IMR-90 (cell line): ENCODE measurements around the gene PMM2. TPM values are rescaled to one million over a fixed set of nuclear protein-coding genes. Genes with fewer than 3 reads are reported as not detected.
A peak's percentile ranks its signal among the peaks of the same experiment; 100 is the strongest.

Experiments
- ATAC-seq: fragments of 200-7000 bp; cut with Tn5 transposase; 2 replicates; pipeline ENCODE4 v1.9.1; 2020; ENCODE audit warnings: low read depth, mild to moderate bottlenecking, moderate library complexity
- BruUV-seq: library from RNA; stranded (reverse); fragments of 400-500 nt; replicated peaks from 2 replicates; lab custom pipeline; 2021; lab: Mats Ljungman, UMichigan
- CTCF ChIA-PET: fragments of 300-600 bp; formaldehyde crosslinking; extraction: SDS; loops from one replicate; lab custom pipeline; 2021; ENCODE audit warnings: antibody characterized with exemption; lab: Yijun Ruan, JAX
- POLR2A ChIA-PET: fragments of 300-600 bp; sonication (Branson Sonifier 250); formaldehyde crosslinking; loops from one replicate; lab custom pipeline; 2022; ENCODE audit warnings: antibody characterized with exemption; ENCODE audit not compliant: unreplicated experiment; lab: Charles Lee
- DNase-seq: peaks from one replicate; pipeline ENCODE4 v3.0.0; 2013
- H2AFZ ChIP-seq: replicated peaks from 2 replicates; pipeline ENCODE3; 2013; ENCODE audit warnings: low read length, mild to moderate bottlenecking; ENCODE audit not compliant: poor library complexity
- H2AK5ac ChIP-seq: 2 replicates; pipeline ENCODE4 v1.6.1; 2013; ENCODE audit warnings: low read depth, low read length, inconsistent platforms
- H2AK9ac ChIP-seq: replicated peaks from 2 replicates; pipeline ENCODE3; 2013; ENCODE audit warnings: mild to moderate bottlenecking, low read depth, low read length, moderate library complexity; ENCODE audit not compliant: poor library complexity
- H2BK120ac ChIP-seq: 2 replicates; pipeline ENCODE4 v1.6.1; 2013; ENCODE audit warnings: low read depth, low read length, inconsistent platforms
- H2BK15ac ChIP-seq: 3 replicates; pipeline ENCODE4 v1.6.1; 2013; ENCODE audit warnings: low read depth, low read length, inconsistent platforms
- H2BK20ac ChIP-seq: 2 replicates; pipeline ENCODE4 v1.6.1; 2013; ENCODE audit warnings: low read depth, mild to moderate bottlenecking, inconsistent platforms, low read length, moderate library complexity
- H2BK5ac ChIP-seq: 2 replicates; pipeline ENCODE4 v1.6.1; 2013; ENCODE audit warnings: mild to moderate bottlenecking, low read depth, low read length, inconsistent platforms; ENCODE audit not compliant: poor library complexity, severe bottlenecking
- H3K14ac ChIP-seq: replicated peaks from 2 replicates; pipeline ENCODE4 v1.6.1; 2013; ENCODE audit warnings: low read depth, low read length, inconsistent platforms
- H3K18ac ChIP-seq: 2 replicates; pipeline ENCODE4 v1.6.1; 2013; ENCODE audit warnings: low read depth, low read length, control low read depth
- H3K23ac ChIP-seq: 2 replicates; pipeline ENCODE4 v1.6.1; 2013; ENCODE audit warnings: low read depth, low read length, inconsistent platforms
- H3K27ac ChIP-seq: 2 replicates; pipeline ENCODE4 v1.5.1; 2013; ENCODE audit warnings: mild to moderate bottlenecking, control low read depth, low read length; ENCODE audit not compliant: insufficient read depth
- H3K27me3 ChIP-seq: 2 replicates; pipeline ENCODE4 v1.6.1; 2013; ENCODE audit warnings: low read length; ENCODE audit not compliant: control insufficient read depth, insufficient read depth
- H3K36me3 ChIP-seq: 2 replicates; pipeline ENCODE4 v1.6.1; 2013; ENCODE audit warnings: low read length, mixed read lengths; ENCODE audit not compliant: control insufficient read depth, insufficient read depth
- H3K4ac ChIP-seq: 2 replicates; pipeline ENCODE4 v1.6.1; 2013; ENCODE audit warnings: low read depth, low read length, inconsistent platforms
- H3K4me1 ChIP-seq: 2 replicates; pipeline ENCODE4 v1.6.1; 2013; ENCODE audit warnings: low read length, mixed read lengths; ENCODE audit not compliant: control insufficient read depth, insufficient read depth
- H3K4me2 ChIP-seq: 2 replicates; pipeline ENCODE4 v1.6.1; 2013; ENCODE audit warnings: low read depth, mild to moderate bottlenecking, control low read depth, low read length, moderate library complexity
- H3K4me3 ChIP-seq: 2 replicates; pipeline ENCODE4 v1.5.1; 2013; ENCODE audit warnings: low read depth, mild to moderate bottlenecking, control low read depth, low read length, moderate library complexity; ENCODE audit not compliant: insufficient read depth
- H3K56ac ChIP-seq: 2 replicates; pipeline ENCODE4 v1.6.1; 2013; ENCODE audit warnings: low read length, inconsistent platforms; ENCODE audit not compliant: insufficient read depth; ENCODE audit errors: extremely low read depth
- H3K79me1 ChIP-seq, 2 experiments: 2 replicates each; pipeline ENCODE4 v1.6.1; 2013; ENCODE audit warnings: low read length in 2 of 2, inconsistent platforms in 1 of 2, low read depth in 1 of 2
- H3K9ac ChIP-seq: 2 replicates; pipeline ENCODE4 v1.6.1; 2013; ENCODE audit warnings: low read depth, low read length, control low read depth
- H3K9me1 ChIP-seq: 2 replicates; pipeline ENCODE4 v1.6.1; 2013; ENCODE audit warnings: low read length, inconsistent platforms; ENCODE audit not compliant: insufficient read depth
- H3K9me3 ChIP-seq: 2 replicates; pipeline ENCODE4 v1.6.1; 2013; ENCODE audit warnings: low read length; ENCODE audit not compliant: control insufficient read depth, insufficient read depth
- H4K20me1 ChIP-seq: 2 replicates; pipeline ENCODE4 v1.6.1; 2013; ENCODE audit warnings: low read length, inconsistent platforms; ENCODE audit not compliant: insufficient read depth
- H4K5ac ChIP-seq: 2 replicates; pipeline ENCODE4 v1.6.1; 2013; ENCODE audit warnings: mild to moderate bottlenecking, low read depth, low read length, control low read depth
- H4K8ac ChIP-seq, 2 experiments: 2 replicates each; pipeline ENCODE4 v1.6.1; 2013; ENCODE audit warnings: low read depth in 2 of 2, low read length in 2 of 2, control low read depth in 1 of 2, inconsistent platforms in 1 of 2
- H4K91ac ChIP-seq: 2 replicates; pipeline ENCODE4 v1.6.1; 2013; ENCODE audit warnings: low read depth, low read length, inconsistent platforms; ENCODE audit not compliant: insufficient read depth
- BHLHE40 ChIP-seq: fragments of 150-350 bp; IDR thresholded peaks from 2 replicates; pipeline ENCODE4 v1.6.1; 2016; ENCODE audit warnings: mild to moderate bottlenecking, low read depth, low read length
- CEBPB ChIP-seq: IDR thresholded peaks from 2 replicates; pipeline ENCODE4 v1.6.1; 2012; ENCODE audit warnings: low read depth, low read length, improper control_type of control experiment
- CHD1 ChIP-seq: IDR thresholded peaks from 2 replicates; pipeline ENCODE4 v1.6.1; 2012; ENCODE audit warnings: low read depth, low read length, improper control_type of control experiment
- CTCF ChIP-seq: conservative IDR thresholded peaks from 2 replicates; pipeline ENCODE4 v1.5.1; 2012; ENCODE audit warnings: mild to moderate bottlenecking, low read depth, low read length, improper control_type of control experiment
- FOS ChIP-seq: fragments of 150-350 bp; IDR thresholded peaks from 2 replicates; pipeline ENCODE4 v1.6.1; 2016; ENCODE audit warnings: low read depth, low read length
- MAFK ChIP-seq: IDR thresholded peaks from 2 replicates; pipeline ENCODE4 v1.6.1; 2012; ENCODE audit warnings: low read depth, low read length, improper control_type of control experiment
- MAZ ChIP-seq: IDR thresholded peaks from 2 replicates; pipeline ENCODE4 v1.6.1; 2012; ENCODE audit warnings: low read depth, mild to moderate bottlenecking, low read length, improper control_type of control experiment, moderate library complexity, borderline replicate concordance
- MXI1 ChIP-seq: IDR thresholded peaks from 2 replicates; pipeline ENCODE4 v1.6.1; 2012; ENCODE audit warnings: low read depth, mild to moderate bottlenecking, low read length, moderate library complexity, borderline replicate concordance
- NFE2L2 ChIP-seq: fragments of 150-350 bp; IDR thresholded peaks from 2 replicates; pipeline ENCODE4 v1.6.1; 2016; ENCODE audit warnings: low read depth, mild to moderate bottlenecking, low read length
- POLR2A ChIP-seq: IDR thresholded peaks from 2 replicates; pipeline ENCODE4 v1.6.1; 2012; ENCODE audit warnings: mild to moderate bottlenecking, low read depth, low read length
- RAD21 ChIP-seq: IDR thresholded peaks from 2 replicates; pipeline ENCODE4 v1.6.1; 2012; ENCODE audit warnings: low read length, improper control_type of control experiment
- RCOR1 ChIP-seq: IDR thresholded peaks from 2 replicates; pipeline ENCODE4 v1.6.1; 2012; ENCODE audit warnings: mild to moderate bottlenecking, low read length, improper control_type of control experiment; ENCODE audit not compliant: insufficient replicate concordance
- RFX5 ChIP-seq: IDR thresholded peaks from 2 replicates; pipeline ENCODE4 v1.8.0; 2012; ENCODE audit warnings: low read depth, mild to moderate bottlenecking, low read length, moderate library complexity
- SMC3 ChIP-seq: fragments of 150-350 bp; IDR thresholded peaks from 2 replicates; pipeline ENCODE4 v1.6.1; 2016; ENCODE audit warnings: low read depth, mild to moderate bottlenecking, antibody characterized with exemption, low read length, moderate library complexity
- USF2 ChIP-seq: fragments of 150-350 bp; IDR thresholded peaks from 2 replicates; pipeline ENCODE4 v1.6.1; 2017; ENCODE audit warnings: mild to moderate bottlenecking, antibody characterized with exemption, low read length, low read depth
- WGBS, 2 experiments: methylation state at CpG; one replicate each; pipeline versions ENCODE4 v1.1.5 to v1.1.7; 2013; ENCODE audit warnings: missing lambda C conversion rate in 2 of 2; ENCODE audit not compliant: insufficient read length in 1 of 2; ENCODE audit errors: extremely low coverage in 2 of 2; 5-methylcytosine and 5-hydroxymethylcytosine counted together
- dilution Hi-C: fragments of 300-500 bp; cut with HindIII; formaldehyde crosslinking; loops from one replicate; pipeline ENCODE4 v1.14.3; 2018; ENCODE audit warnings: low sequenced_read_pairs; ENCODE audit not compliant: unreplicated experiment
- in situ Hi-C: fragments of 300-500 bp; cut with MboI; formaldehyde crosslinking; loops from 3 replicates; pipeline ENCODE4 v1.14.3; 2019; ENCODE audit warnings: low sequenced_read_pairs, inconsistent platforms, mixed read lengths
- intact Hi-C: fragments of 100-400 bp; cut with micrococcal nuclease; formaldehyde crosslinking; loops from 2 replicates; pipeline ENCODE4 v1.10.0; 2022
- polyA plus RNA-seq, 3 experiments: library from polyadenylated mRNA; depleted of rRNA; stranded (reverse); fragments of >200 nt; gene quantifications; 2 replicates each; pipeline ENCODE4 v1.2.3, GENCODE V29; 2012; ENCODE audit warnings: low replicate concordance in 1 of 3
- total RNA-seq: library from RNA; depleted of rRNA; stranded (reverse); fragments of >200 nt; gene quantifications from 2 replicates; pipeline ENCODE4 v1.2.3, GENCODE V29; 2012

Gene PMM2
- total and polyA plus RNA-seq, 2 of the 4 experiments (the other 2 are of a cell fraction): 25.8 to 38.9 TPM

DNA sequence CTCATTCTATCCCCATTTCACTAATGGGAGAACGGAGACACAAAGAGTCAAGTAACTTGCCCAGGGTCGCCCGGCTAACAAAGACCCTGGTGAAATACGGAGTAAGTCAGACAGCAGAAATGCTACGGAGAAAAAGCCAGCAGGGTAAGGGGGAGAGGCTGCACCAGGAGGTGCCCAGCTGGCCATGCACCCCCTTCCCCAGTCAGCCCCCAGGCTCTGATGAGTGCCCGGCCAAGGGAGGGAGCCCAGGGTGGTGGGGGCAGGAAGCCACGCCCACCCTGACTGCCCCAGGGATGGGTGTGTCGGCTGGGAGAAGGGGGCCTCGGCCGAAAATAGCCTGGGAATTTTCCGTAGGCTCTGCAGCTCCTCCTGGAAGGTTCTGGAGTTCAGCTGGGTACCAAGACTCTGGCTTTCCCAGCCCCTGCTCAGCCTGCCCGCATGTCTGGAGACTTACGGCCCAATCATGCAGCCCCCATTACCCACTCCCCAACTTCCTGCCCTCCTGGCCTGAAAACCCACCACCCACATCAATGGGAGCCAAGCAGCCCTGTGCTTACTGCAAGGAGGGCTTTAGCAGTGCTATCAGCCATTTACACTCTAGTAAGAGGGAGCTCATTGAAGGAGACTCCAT lies 67.0 kb downstream of the PMM2 start:
- 54% methylated on average over 5 of the region's 13 CpGs; no CpG with 5 or more reads in 1 of the 2 experiments for WGBS, 2 experiments
- Histone ChIP-seq H3K27ac (no peak overlapping the region), H3K23ac (no peak overlapping the region), H3K27me3 (no peaks in the 10 kb centered on the region), H4K8ac (no peak overlapping the region), H3K4me3 (no peak overlapping the region), H3K4ac (no peak overlapping the region), H2BK20ac (no peak overlapping the region), H2AFZ (no peak overlapping the region), H3K79me1 (peaks cover 8 to 88% of the 10 kb centered on the region in 2 experiments), H4K91ac (no peak overlapping the region), H3K9ac (no peak overlapping the region), H3K4me1 (peaks cover 31% of the 10 kb centered on the region), H3K14ac (no peak overlapping the region), H3K4me2 (no peak overlapping the region), H3K18ac (no peak overlapping the region), H2BK5ac (no peak overlapping the region), H2BK120ac (no peak overlapping the region), H2BK15ac (no peak overlapping the region), H4K20me1 (peaks cover 77% of the 10 kb centered on the region), H3K9me1 (peaks cover 19% of the 10 kb centered on the region), H3K36me3 (peaks cover 4% of the 10 kb centered on the region), H3K56ac (no peak overlapping the region), H2AK9ac (peak overlapping the region; percentile 31), H2AK5ac (0 out of 2 replicates have a peak overlapping the region, but pooled peaks have one; percentile 29), H3K9me3 (no peaks in the 10 kb centered on the region), H4K5ac (no peak overlapping the region)
- no TSS peak for BruUV-seq
- in situ Hi-C loops (no loop called here), dilution Hi-C loops (no loop called here), intact Hi-C loops (loop anchor here (5.0 kb wide), 1 partner anchor 67 kb away; the partner anchor contains the start of genes PMM2 and TMEM186)
- ChIA-PET CTCF (interaction anchor here (1.2 kb wide), 1 partner anchor 9 kb away, joined by 3 read pairs; no protein-coding TSS in a partner anchor), POLR2A (interaction anchor here (0.6 kb wide), 1 partner anchor 15 kb away, joined by 3 read pairs; no protein-coding TSS in a partner anchor)
- DNase-seq: no peak
- no peak for ATAC-seq
- TF ChIP-seq SMC3 (no peak), CHD1 (no peak), NFE2L2 (no peak), CEBPB (no peak), RAD21 (no peak), USF2 (no peak), BHLHE40 (no peak), RCOR1 (no peak), MAZ (no peak), RFX5 (no peak), MXI1 (no peak), POLR2A (no peak), FOS (no peak), CTCF (no peak), MAFK (no peak)
